ENCODE data around the gene ZNF764. TPM values are rescaled to one million over a fixed set of nuclear protein-coding genes. Genes with fewer than 3 reads are reported as not detected.

Gene ZNF764
- total RNA-seq, 1 experiment from 2014 or later, result 9.1 TPM

GRCh38 chr16:30566531-30566930, 8.4 kb upstream of the ZNF764 start:
- BruUV-seq (replicated peaks), result no TSS peak
- no peaks in the 10 kb centered on the region for H3K36me3 ChIP-seq (ENCODE audit: control insufficient read depth in 1 of 2, insufficient read depth in 2 of 2, low read length in 2 of 2)
- H3K4me1 ChIP-seq (ENCODE audit: control insufficient read depth in 1 of 2, insufficient read depth in 2 of 2, low read length in 2 of 2), result peaks cover 4 to 14% of the 10 kb centered on the region in 2 experiments; a peak in 2 of 4 replicates
- no peak for DNase-seq (ENCODE audit: low read depth, low spot score)
- no peaks in the 10 kb centered on the region for H3K79me2 ChIP-seq (ENCODE audit: insufficient read depth, low read length)
- ChIA-PET POLR2A (no interaction called here), CTCF (interaction anchor here (1.0 kb wide), 1 partner anchor 32 kb away, joined by 3 read pairs; no protein-coding TSS in a partner anchor), RAD21 (ENCODE audit: low non-redundant PET in 1 of 2, low total read pairs in 2 of 2, uncharacterized antibody in 2 of 2, unreplicated experiment in 2 of 2) (no interaction called here)
- H3K4me2 ChIP-seq (ENCODE audit: low read length), result no peak overlapping the region
- H2AFZ ChIP-seq (ENCODE audit: low read depth, low read length, poor library complexity, severe bottlenecking), result no peak overlapping the region
- no peaks in the 10 kb centered on the region for H3K9me3 ChIP-seq (ENCODE audit: control insufficient read depth in 1 of 2, insufficient read depth in 1 of 2, low read depth in 1 of 2, low read length in 2 of 2)
- no peak overlapping the region for H3K27ac ChIP-seq (ENCODE audit: low read depth, low read length)
- H3K27me3 ChIP-seq (ENCODE audit: insufficient read depth, low read length), result no peaks in the 10 kb centered on the region
- no peaks in the 10 kb centered on the region for H3K9me2 ChIP-seq (ENCODE audit: insufficient read depth)
- H3K9ac ChIP-seq (ENCODE audit: low read length), result no peak overlapping the region
- intact Hi-C loops (cut with micrococcal nuclease), result no loop called here
- ATAC-seq, result no peak
- H3K4me3 ChIP-seq (replicated peaks in 1 of 2; ENCODE audit: low read depth in 1 of 2, low read length in 2 of 2), result no peak overlapping the region
- TF ChIP-seq EZH2phosphoT487 (IDR thresholded peaks at IDR 0.05; ENCODE audit: borderline replicate concordance) (no peak), CTCF (IDR thresholded peaks at IDR 0.05 in 2 of 3, conservative IDR thresholded peaks at IDR 0.05 in 1 of 3; ENCODE audit: borderline replicate concordance in 1 of 3, insufficient read depth in 1 of 3, low read depth in 2 of 3, low read length in 2 of 3) (no peak), REST (IDR thresholded peaks at IDR 0.05; ENCODE audit: low read depth) (no peak), YY1 (IDR thresholded peaks at IDR 0.05; ENCODE audit: extremely low read depth, insufficient replicate concordance, low read depth, low read length) (no peak), POLR2A (IDR thresholded peaks at IDR 0.05; ENCODE audit: borderline replicate concordance, extremely low read depth, insufficient read depth, insufficient read length) (no peak), JUND (IDR thresholded peaks at IDR 0.05) (no peak), ELF1 (IDR thresholded peaks at IDR 0.05; ENCODE audit: borderline replicate concordance, low read depth) (no peak), CEBPB (IDR thresholded peaks at IDR 0.05; ENCODE audit: low read depth) (no peak), RAD21 (IDR thresholded peaks at IDR 0.05; ENCODE audit: low read depth) (no peak), SP1 (IDR thresholded peaks at IDR 0.05; ENCODE audit: low read depth) (no peak), CBX3 (IDR thresholded peaks at IDR 0.05; ENCODE audit: low read depth) (no peak), ZFX (IDR thresholded peaks at IDR 0.05) (no peak), MAX (IDR thresholded peaks at IDR 0.05) (no peak), EZH2 (IDR thresholded peaks at IDR 0.05) (no peak), POLR2AphosphoS5 (IDR thresholded peaks at IDR 0.05; ENCODE audit: low read depth, low read length) (no peak), SRF (IDR thresholded peaks at IDR 0.05; ENCODE audit: low read depth) (no peak), ATF3 (IDR thresholded peaks at IDR 0.05) (no peak)
- no peaks in the 10 kb centered on the region for H4K20me1 ChIP-seq (ENCODE audit: insufficient read depth)

Measured in HCT116 (cell line).